GM19468 (cell line): ENCODE results near the gene GALNT2.

Experiments
- ATAC-seq: cut with Tn5 transposase; IDR thresholded peaks from one replicate; pipeline ENCODE4 v1.9.1; 2021; ENCODE audit warnings: mild to moderate bottlenecking, moderate library complexity, moderate number of reproducible peaks; ENCODE audit not compliant: unreplicated experiment; ENCODE audit errors: extremely low read depth

The GALNT2 gene

GRCh38 chr1:230125640-230126528 lies 58.8 kb downstream of the GALNT2 start:
- ATAC-seq = no peak

GRCh38 chr1:230126529-230127104 lies 59.6 kb downstream of the GALNT2 start:
- no peak for ATAC-seq

- no peak for ATAC-seq
These were observed 60.3 kb downstream of the GALNT2 start for GRCh38 chr1:230127105-230128054.

- ATAC-seq = no peak
These were observed 61.7 kb downstream of the GALNT2 start for GRCh38 chr1:230128569-230129285.

GRCh38 chr1:230129341-230129740 lies 62.3 kb downstream of the GALNT2 start:
- ATAC-seq = no peak

- ATAC-seq = no peak
These were observed 63.3 kb downstream of the GALNT2 start for GRCh38 chr1:230130172-230130944.

GRCh38 chr1:230131457-230131856 lies 64.4 kb downstream of the GALNT2 start:
- no peak for ATAC-seq

- no peak for ATAC-seq
These were observed 65.7 kb downstream of the GALNT2 start for GRCh38 chr1:230132758-230133157.

- ATAC-seq = no peak
These were observed 68.7 kb downstream of the GALNT2 start for GRCh38 chr1:230135726-230136125.

- no peak for ATAC-seq
These were observed 69.7 kb downstream of the GALNT2 start for GRCh38 chr1:230136453-230137336.

GRCh38 chr1:230137337-230137815 lies 70.3 kb downstream of the GALNT2 start:
- ATAC-seq = no peak

- ATAC-seq = no peak
These were observed 71.7 kb downstream of the GALNT2 start for GRCh38 chr1:230138561-230139239.

- no peak for ATAC-seq
These were observed 72.3 kb downstream of the GALNT2 start for GRCh38 chr1:230139315-230139714.

GRCh38 chr1:230139741-230140140 lies 72.7 kb downstream of the GALNT2 start:
- ATAC-seq = no peak

GRCh38 chr1:230140221-230141020 lies 73.4 kb downstream of the GALNT2 start:
- ATAC-seq = no peak

GRCh38 chr1:230141021-230141648 lies 74.1 kb downstream of the GALNT2 start:
- ATAC-seq = no peak
